Measurements from ENCODE around the gene KLHDC3.

Gene KLHDC3

GRCh38 chr6:43060034-43060754, 46.1 kb downstream of the KLHDC3 start:
- no peak for DNase-seq

- DNase-seq, result no peak
These were observed 46.9 kb downstream of the KLHDC3 start for GRCh38 chr6:43060755-43061633.

- no peak for DNase-seq
These were observed 47.8 kb downstream of the KLHDC3 start for GRCh38 chr6:43061861-43062260.

- DNase-seq, result no peak
These were observed 48.8 kb downstream of the KLHDC3 start for GRCh38 chr6:43062818-43063217.

- peak; percentile 64 to 69 for DNase-seq
These were observed 56.1 kb downstream of the KLHDC3 start for GRCh38 chr6:43070028-43070632.
